ENCODE data around the gene PITPNC1.

DNA sequence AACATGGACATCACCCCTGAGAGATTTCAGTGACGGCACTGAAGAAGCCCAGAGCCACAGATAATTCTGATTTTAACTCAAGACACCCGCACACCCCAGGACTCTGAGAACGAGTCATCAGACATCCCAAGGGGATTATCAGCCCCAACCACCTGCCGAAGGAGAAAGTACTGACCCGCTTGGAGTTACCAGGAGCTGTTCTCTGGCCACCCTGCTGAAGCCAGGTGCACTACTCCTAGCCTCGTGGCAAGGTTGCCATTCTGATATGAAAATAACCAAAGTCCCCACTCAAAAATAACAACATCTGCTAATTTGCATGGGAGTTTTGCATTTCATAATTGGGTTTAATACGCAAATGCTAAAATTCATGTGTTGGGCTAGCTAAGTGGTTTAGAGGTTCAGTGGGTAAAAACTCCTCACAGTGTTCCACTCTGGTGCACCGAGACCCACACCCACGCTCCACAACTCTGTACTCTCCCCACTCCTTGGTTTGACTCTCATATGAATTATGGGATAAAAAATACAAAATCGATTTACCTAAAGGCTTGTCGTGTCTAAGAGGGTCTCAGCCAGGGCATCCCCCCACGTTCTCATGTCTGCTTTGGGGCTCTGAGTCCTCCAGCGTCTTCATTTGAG is 197.7 kb downstream of the PITPNC1 start:
- TF ChIP-seq, protein P1, sequence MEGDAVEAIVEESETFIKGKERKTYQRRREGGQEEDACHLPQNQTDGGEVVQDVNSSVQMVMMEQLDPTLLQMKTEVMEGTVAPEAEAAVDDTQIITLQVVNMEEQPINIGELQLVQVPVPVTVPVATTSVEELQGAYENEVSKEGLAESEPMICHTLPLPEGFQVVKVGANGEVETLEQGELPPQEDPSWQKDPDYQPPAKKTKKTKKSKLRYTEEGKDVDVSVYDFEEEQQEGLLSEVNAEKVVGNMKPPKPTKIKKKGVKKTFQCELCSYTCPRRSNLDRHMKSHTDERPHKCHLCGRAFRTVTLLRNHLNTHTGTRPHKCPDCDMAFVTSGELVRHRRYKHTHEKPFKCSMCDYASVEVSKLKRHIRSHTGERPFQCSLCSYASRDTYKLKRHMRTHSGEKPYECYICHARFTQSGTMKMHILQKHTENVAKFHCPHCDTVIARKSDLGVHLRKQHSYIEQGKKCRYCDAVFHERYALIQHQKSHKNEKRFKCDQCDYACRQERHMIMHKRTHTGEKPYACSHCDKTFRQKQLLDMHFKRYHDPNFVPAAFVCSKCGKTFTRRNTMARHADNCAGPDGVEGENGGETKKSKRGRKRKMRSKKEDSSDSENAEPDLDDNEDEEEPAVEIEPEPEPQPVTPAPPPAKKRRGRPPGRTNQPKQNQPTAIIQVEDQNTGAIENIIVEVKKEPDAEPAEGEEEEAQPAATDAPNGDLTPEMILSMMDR (conservative IDR thresholded peaks at IDR 0.05; ENCODE audit: low read depth, low read length), result no peak
- TF ChIP-seq EZH2 (IDR thresholded peaks at IDR 0.05; ENCODE audit: borderline replicate concordance, low read depth, low read length, poor library complexity, severe bottlenecking), result no peak

Data from A673 (cell line).